Mesenchymal stem cell (in vitro differentiated cells and primary cell): Measurements from ENCODE around the gene UIMC1.

Experiments
- DNase-seq: peaks from one replicate; pipeline ENCODE4 v3.0.0-alpha.2; 2013
- H2AFZ ChIP-seq: one replicate; pipeline ENCODE4 v1.6.1; 2013; ENCODE audit warnings: low read depth, mild to moderate bottlenecking, control low read depth, inconsistent platforms, low read length, moderate library complexity
- H2AK5ac ChIP-seq: 2 replicates; pipeline ENCODE4 v1.6.1; 2013; ENCODE audit warnings: low read length, moderate library complexity, mild to moderate bottlenecking, inconsistent platforms; ENCODE audit not compliant: severe bottlenecking
- H2BK120ac ChIP-seq: one replicate; pipeline ENCODE4 v1.6.1; 2013; ENCODE audit warnings: low read depth, mild to moderate bottlenecking, inconsistent platforms, low read length, moderate library complexity
- H2BK12ac ChIP-seq, 2 experiments: one replicate each; pipeline ENCODE4 v1.6.1; 2013; ENCODE audit warnings: inconsistent platforms in 2 of 2, low read length in 2 of 2, mild to moderate bottlenecking in 2 of 2, moderate library complexity in 2 of 2, control low read depth in 1 of 2
- H2BK15ac ChIP-seq: one replicate; pipeline ENCODE4 v1.6.1; 2013; ENCODE audit warnings: mild to moderate bottlenecking, low read depth, inconsistent platforms; ENCODE audit not compliant: poor library complexity, severe bottlenecking
- H2BK5ac ChIP-seq: 2 replicates; pipeline ENCODE4 v1.6.1; 2013; ENCODE audit warnings: low read depth, mild to moderate bottlenecking, low read length, control low read depth, inconsistent platforms; ENCODE audit not compliant: poor library complexity, severe bottlenecking
- H3K14ac ChIP-seq, 2 experiments: one replicate each; pipeline ENCODE4 v1.6.1; 2013; ENCODE audit warnings: inconsistent platforms in 2 of 2, low read length in 2 of 2, control low read depth in 1 of 2, mild to moderate bottlenecking in 1 of 2, moderate library complexity in 1 of 2
- H3K18ac ChIP-seq, 2 experiments: one replicate each; pipeline ENCODE4 v1.6.1; 2013; ENCODE audit warnings: inconsistent platforms in 2 of 2, low read length in 2 of 2, control low read depth in 1 of 2, low read depth in 1 of 2, mild to moderate bottlenecking in 1 of 2
- H3K23ac ChIP-seq, 2 experiments: one replicate each; pipeline ENCODE4 v1.6.1; 2013; ENCODE audit warnings: inconsistent platforms in 2 of 2, low read length in 2 of 2, mild to moderate bottlenecking in 2 of 2, moderate library complexity in 2 of 2, control low read depth in 1 of 2
- H3K27ac ChIP-seq: 2 replicates; pipeline ENCODE4 v1.5.1; 2013; ENCODE audit warnings: mild to moderate bottlenecking, moderate library complexity, low read length, control low read depth, inconsistent platforms; ENCODE audit not compliant: poor library complexity, severe bottlenecking
- H3K27me3 ChIP-seq, 2 experiments: 2 replicates each; pipeline versions ENCODE4 v1.6.1 to v1.7.0; 2013; ENCODE audit warnings: low read length in 2 of 2, mild to moderate bottlenecking in 2 of 2, moderate library complexity in 2 of 2, control low read depth in 1 of 2, inconsistent platforms in 1 of 2; ENCODE audit not compliant: control insufficient read depth in 1 of 2, insufficient read depth in 1 of 2
- H3K36me3 ChIP-seq, 2 experiments: 2 replicates each; pipeline versions ENCODE4 v1.6.1 to v1.7.0; 2013; ENCODE audit warnings: low read length in 2 of 2, control low read depth in 1 of 2, inconsistent platforms in 1 of 2, low read depth in 1 of 2, mild to moderate bottlenecking in 1 of 2; ENCODE audit not compliant: insufficient read depth in 2 of 2, control insufficient read depth in 1 of 2
- H3K4ac ChIP-seq, 2 experiments: one replicate each; pipeline ENCODE4 v1.6.1; 2013; ENCODE audit warnings: inconsistent platforms in 2 of 2, low read length in 2 of 2, mild to moderate bottlenecking in 2 of 2, moderate library complexity in 2 of 2, control low read depth in 1 of 2, low read depth in 1 of 2
- H3K4me1 ChIP-seq: 2 replicates; pipeline ENCODE4 v1.6.1; 2013; ENCODE audit warnings: low read depth, low read length, control low read depth; ENCODE audit not compliant: control insufficient read depth, insufficient read depth
- H3K4me2 ChIP-seq: 2 replicates; pipeline ENCODE4 v1.6.1; 2013; ENCODE audit warnings: low read length, mild to moderate bottlenecking, inconsistent platforms; ENCODE audit not compliant: poor library complexity, severe bottlenecking
- H3K4me3 ChIP-seq, 2 experiments: 2 replicates each; pipeline versions ENCODE4 v1.5.1 to v1.7.0; 2013; ENCODE audit warnings: low read length in 2 of 2, mild to moderate bottlenecking in 2 of 2, control low read depth in 1 of 2, low read depth in 1 of 2; ENCODE audit not compliant: insufficient read depth in 1 of 2
- H3K79me1 ChIP-seq: replicated peaks from 2 replicates; pipeline ENCODE4 v1.6.1; 2013; ENCODE audit warnings: mild to moderate bottlenecking, control low read depth, low read length, inconsistent platforms; ENCODE audit not compliant: poor library complexity, severe bottlenecking
- H3K9ac ChIP-seq: 2 replicates; pipeline ENCODE4 v1.7.0; 2013; ENCODE audit warnings: mild to moderate bottlenecking, low read length, moderate library complexity
- H3K9me3 ChIP-seq: 2 replicates; pipeline ENCODE4 v1.7.0; 2013; ENCODE audit warnings: mild to moderate bottlenecking, low read length; ENCODE audit not compliant: control insufficient read depth
- H4K8ac ChIP-seq: one replicate; pipeline ENCODE4 v1.6.1; 2013; ENCODE audit warnings: inconsistent platforms, mild to moderate bottlenecking, low read length, moderate library complexity
- H4K91ac ChIP-seq: one replicate; pipeline ENCODE4 v1.6.1; 2013; ENCODE audit warnings: mild to moderate bottlenecking, low read length, inconsistent platforms
- WGBS: methylation state at CpG from one replicate; pipeline ENCODE4 v1.1.7; 2013; ENCODE audit warnings: mixed read lengths; 5-methylcytosine and 5-hydroxymethylcytosine counted together

UIMC1 gene

GRCh38 chr5:176947847-176948246, 58.7 kb downstream of the UIMC1 start:
- Histone ChIP-seq H2BK12ac (no peak overlapping the region), H3K23ac (no peak overlapping the region), H3K36me3 (peaks cover 18 to 87% of the 10 kb centered on the region in 2 experiments), H3K27ac (no peak overlapping the region), H4K91ac (no peak overlapping the region), H3K18ac (no peak overlapping the region), H3K27me3 (no peaks in the 10 kb centered on the region), H3K4me3 (no peak overlapping the region), H2BK5ac (no peak overlapping the region), H3K4me2 (no peak overlapping the region), H3K9ac (no peak overlapping the region), H2AFZ (no peak overlapping the region), H2BK15ac (no peak overlapping the region), H3K9me3 (no peaks in the 10 kb centered on the region), H2AK5ac (no peak overlapping the region), H4K8ac (no peak overlapping the region), H3K14ac (no peak overlapping the region), H3K4me1 (no peaks in the 10 kb centered on the region), H2BK120ac (no peak overlapping the region), H3K79me1 (peaks cover 11% of the 10 kb centered on the region), H3K4ac (no peak overlapping the region)
- WGBS = 82% methylated on average over 2 of the region's 2 CpGs
- peak; percentile 40 for DNase-seq

GRCh38 chr5:176944268-176944667, 62.3 kb downstream of the UIMC1 start:
- Histone ChIP-seq H2BK120ac (no peak overlapping the region), H2BK12ac (no peak overlapping the region), H3K23ac (no peak overlapping the region), H3K79me1 (peaks cover 12% of the 10 kb centered on the region), H3K4me3 (no peak overlapping the region), H3K36me3 (peaks cover 14 to 85% of the 10 kb centered on the region in 2 experiments), H3K9me3 (no peaks in the 10 kb centered on the region), H3K4me2 (no peak overlapping the region), H3K18ac (no peak overlapping the region), H4K8ac (no peak overlapping the region), H3K4me1 (no peaks in the 10 kb centered on the region), H2AK5ac (no peak overlapping the region), H4K91ac (no peak overlapping the region), H2BK15ac (no peak overlapping the region), H3K27me3 (no peaks in the 10 kb centered on the region), H3K27ac (no peak overlapping the region), H3K9ac (no peak overlapping the region), H3K14ac (no peak overlapping the region), H3K4ac (no peak overlapping the region), H2BK5ac (no peak overlapping the region), H2AFZ (no peak overlapping the region)
- 84% methylated on average over 2 of the region's 2 CpGs for WGBS
- DNase-seq = no peak

- Histone ChIP-seq H3K14ac (no peak overlapping the region), H3K4me1 (no peaks in the 10 kb centered on the region), H4K91ac (no peak overlapping the region), H3K79me1 (peaks cover 14% of the 10 kb centered on the region), H3K27me3 (no peaks in the 10 kb centered on the region), H3K27ac (no peak overlapping the region), H3K4ac (no peak overlapping the region), H4K8ac (no peak overlapping the region), H2BK15ac (no peak overlapping the region), H3K9ac (no peak overlapping the region), H2AK5ac (no peak overlapping the region), H2BK120ac (no peak overlapping the region), H3K4me2 (no peak overlapping the region), H2AFZ (no peak overlapping the region), H3K9me3 (no peaks in the 10 kb centered on the region), H3K36me3 (peaks cover 14 to 88% of the 10 kb centered on the region in 2 experiments), H2BK5ac (no peak overlapping the region), H2BK12ac (no peak overlapping the region), H3K23ac (no peak overlapping the region), H3K18ac (no peak overlapping the region), H3K4me3 (no peak overlapping the region)
- DNase-seq = no peak
- no CpG with 5 or more reads among the region's 1 CpG for WGBS
Observed at GRCh38 chr5:176943816-176944215, 62.8 kb downstream of the UIMC1 start.

GRCh38 chr5:176941951-176942350, 64.6 kb downstream of the UIMC1 start:
- no peak overlapping the region for H3K4me3 ChIP-seq
- no peak overlapping the region for H2BK120ac ChIP-seq
- H2BK12ac ChIP-seq = no peak overlapping the region
- H3K18ac ChIP-seq = no peak overlapping the region
- H4K91ac ChIP-seq = no peak overlapping the region
- H3K27ac ChIP-seq = no peak overlapping the region
- H2AK5ac ChIP-seq = no peak overlapping the region
- no peak overlapping the region for H4K8ac ChIP-seq
- no peak overlapping the region for H3K9ac ChIP-seq
- no peak overlapping the region for H3K4me2 ChIP-seq
- no peak for DNase-seq
- H3K14ac ChIP-seq = no peak overlapping the region
- H2BK15ac ChIP-seq = no peak overlapping the region
- peaks cover 14 to 88% of the 10 kb centered on the region in 2 experiments for H3K36me3 ChIP-seq
- no peak overlapping the region for H3K4ac ChIP-seq
- no peaks in the 10 kb centered on the region for H3K27me3 ChIP-seq
- H3K9me3 ChIP-seq = no peaks in the 10 kb centered on the region
- 88% methylated on average over 6 of the region's 9 CpGs for WGBS
- no peak overlapping the region for H2BK5ac ChIP-seq
- no peak overlapping the region for H3K23ac ChIP-seq
- H2AFZ ChIP-seq = no peak overlapping the region
- no peaks in the 10 kb centered on the region for H3K4me1 ChIP-seq
- peaks cover 21% of the 10 kb centered on the region for H3K79me1 ChIP-seq
